Stomach (tissue), 4 donors: Measurements from ENCODE around the gene IWS1.

Experiments
- CTCF ChIP-seq, 7 experiments: fragments of 450-650 bp in 4 of 7; fragments of 200-600 bp in 3 of 7; sonication (generic) in 3 of 7; IDR thresholded peaks; one replicate each; pipeline ENCODE4 v1.5.1; 2016 to 2019; ENCODE audit warnings: antibody characterized with exemption in 7 of 7, control low read depth in 2 of 7, mild to moderate bottlenecking in 1 of 7
- POLR2A ChIP-seq, 4 donors: fragments of 450-650 bp; IDR thresholded peaks; one replicate each; pipeline ENCODE4 v1.6.1; 2016; ENCODE audit warnings: antibody characterized with exemption in 4 of 4, control low read depth in 2 of 4, mild to moderate bottlenecking in 1 of 4, moderate library complexity in 1 of 4

GRCh38 chr2:127546797-127547196 lies 20.5 kb upstream of the IWS1 start:
- TF ChIP-seq POLR2A (IDR thresholded peaks at IDR 0.05) (no peak), CTCF (IDR thresholded peaks at IDR 0.05) (no peak)
